Activated CD8-positive, alpha-beta memory T cell treated with anti-CD3 and anti-CD28 coated beads, Interleukin-2, amount 10 ng/mL, durations not matched to agents 7 days and 5 days (primary cell): ENCODE results near the gene PPP1R15B. TPM values are rescaled to one million over a fixed set of nuclear protein-coding genes. Genes with fewer than 3 reads are reported as not detected.
A peak's percentile ranks its signal among the peaks of the same experiment; 100 is the strongest.

ENCODE experiments used
- ATAC-seq: fragments of 150-1000 bp; cut with Tn5 transposase; one replicate; pipeline ENCODE4 v1.10.0; 2021; ENCODE audit warnings: moderate library complexity
- CTCF ChIA-PET: fragments of 350-600 bp; sonication (Branson Sonifier 250); formaldehyde crosslinking; loops from one replicate; lab custom pipeline; 2021; ENCODE audit warnings: antibody characterized with exemption; lab: Charles Lee
- DNase-seq: peaks from one replicate; pipeline ENCODE4 v3.0.0-alpha.2; 2020
- H3K27ac Mint-ChIP-seq: one replicate; pipeline ENCODE4 v1.8.0; 2021; ENCODE audit warnings: mild to moderate bottlenecking, mixed read lengths
- H3K27me3 Mint-ChIP-seq: one replicate; pipeline ENCODE4 v1.8.0; 2021; ENCODE audit warnings: mixed read lengths
- H3K36me3 Mint-ChIP-seq: one replicate; pipeline ENCODE4 v1.8.0; 2021; ENCODE audit warnings: mild to moderate bottlenecking, mixed read lengths
- H3K4me1 Mint-ChIP-seq: one replicate; pipeline ENCODE4 v1.8.0; 2021; ENCODE audit warnings: mixed read lengths
- H3K4me3 Mint-ChIP-seq: one replicate; pipeline ENCODE4 v1.8.0; 2021; ENCODE audit warnings: mild to moderate bottlenecking, moderate library complexity, mixed read lengths
- H3K9me3 Mint-ChIP-seq: one replicate; pipeline ENCODE4 v1.8.0; 2022; ENCODE audit warnings: low read depth, mixed read lengths
- total RNA-seq, 2 experiments: library from RNA; stranded (reverse); gene quantifications; one replicate each; pipeline ENCODE4 v1.2.3, GENCODE V29; 2021

The PPP1R15B gene
- total RNA-seq, 2 experiments from 2014 or later = 75.5 to 81.7 TPM

- CTCF ChIA-PET = interaction anchor here (1.5 to 27.6 kb wide), 4 partner anchors 8 to 367 kb away, joined by 3 to 918 read pairs (median 92); partner anchors contain the start of gene PIK3C2B
- Mint-ChIP-seq H3K4me3 (no peak overlapping the region), H3K9me3 (no peaks in the 10 kb centered on the region), H3K36me3 (peaks cover 12% of the 10 kb centered on the region), H3K27ac (no peak overlapping the region), H3K27me3 (no peaks in the 10 kb centered on the region), H3K4me1 (peaks cover 14% of the 10 kb centered on the region)
- no peak for DNase-seq
- no peak for ATAC-seq
These were observed 28.2 kb upstream of the PPP1R15B start for GRCh38 chr1:204439621-204440375.

DNA sequence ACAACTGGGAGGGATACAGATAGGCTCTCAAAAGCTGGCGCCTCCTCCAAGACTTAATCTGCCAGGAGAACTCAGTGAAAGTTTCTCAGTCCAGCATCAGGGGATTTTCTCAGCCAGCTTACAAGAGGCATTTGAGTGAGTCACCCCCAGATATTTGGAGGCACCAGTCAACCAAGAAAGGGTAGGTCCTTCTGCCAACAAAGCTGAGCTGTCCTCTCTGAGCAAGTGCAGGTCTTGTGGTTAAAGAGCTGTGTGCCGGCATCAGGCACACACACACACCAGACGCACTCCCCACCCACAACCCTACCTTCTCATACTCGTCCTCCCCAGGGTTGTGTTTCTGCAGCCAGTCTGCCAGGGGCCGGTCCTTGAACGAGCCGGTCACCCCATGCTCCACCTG, 27.0 kb upstream of the PPP1R15B start:
- CTCF ChIA-PET = interaction anchor here (1.1 to 27.6 kb wide), 7 partner anchors 8 to 61 kb away, joined by 3 to 918 read pairs (median 5); partner anchors contain the start of gene PIK3C2B
- DNase-seq = no peak
- Mint-ChIP-seq H3K4me1 (peaks cover 6% of the 10 kb centered on the region), H3K36me3 (peaks cover 9% of the 10 kb centered on the region), H3K9me3 (no peaks in the 10 kb centered on the region), H3K27me3 (no peaks in the 10 kb centered on the region), H3K27ac (no peak overlapping the region), H3K4me3 (no peak overlapping the region)
- peak; percentile 36 for ATAC-seq

GRCh38 chr1:204437796-204438570, 26.4 kb upstream of the PPP1R15B start:
- DNase-seq (no peak), ATAC-seq (no peak)
- no peaks in the 10 kb centered on the region for H3K9me3 Mint-ChIP-seq
- CTCF ChIA-PET = interaction anchor here (1.1 to 27.6 kb wide), 7 partner anchors 9 to 369 kb away, joined by 3 to 918 read pairs (median 5); partner anchors contain the start of gene PIK3C2B
- no peak overlapping the region for H3K27ac Mint-ChIP-seq
- H3K27me3 Mint-ChIP-seq = no peaks in the 10 kb centered on the region
- no peak overlapping the region for H3K4me3 Mint-ChIP-seq
- peaks cover 5% of the 10 kb centered on the region for H3K4me1 Mint-ChIP-seq
- peaks cover 10% of the 10 kb centered on the region for H3K36me3 Mint-ChIP-seq

GRCh38 chr1:204435872-204436271, 24.3 kb upstream of the PPP1R15B start:
- CTCF ChIA-PET = interaction anchor here (1.0 to 27.6 kb wide), 3 partner anchors 12 to 64 kb away, joined by 3 to 918 read pairs (median 174); partner anchors contain the start of gene PIK3C2B
- ATAC-seq (no peak), DNase-seq (no peak)
- H3K27me3 Mint-ChIP-seq = no peaks in the 10 kb centered on the region
- H3K9me3 Mint-ChIP-seq = no peaks in the 10 kb centered on the region
- peaks cover 15% of the 10 kb centered on the region for H3K36me3 Mint-ChIP-seq
- no peak overlapping the region for H3K4me3 Mint-ChIP-seq
- peaks cover 5% of the 10 kb centered on the region for H3K4me1 Mint-ChIP-seq
- H3K27ac Mint-ChIP-seq = no peak overlapping the region

GRCh38 chr1:204435381-204435831, 23.8 kb upstream of the PPP1R15B start:
- Mint-ChIP-seq H3K9me3 (no peaks in the 10 kb centered on the region), H3K36me3 (peaks cover 15% of the 10 kb centered on the region), H3K27me3 (no peaks in the 10 kb centered on the region), H3K4me3 (no peak overlapping the region), H3K27ac (no peak overlapping the region), H3K4me1 (peaks cover 5% of the 10 kb centered on the region)
- ATAC-seq (no peak), DNase-seq (no peak)
- CTCF ChIA-PET = interaction anchor here (16.1 to 27.6 kb wide), 2 partner anchors 13 to 64 kb away, joined by 174 to 918 read pairs; partner anchors contain the start of gene PIK3C2B

DNA sequence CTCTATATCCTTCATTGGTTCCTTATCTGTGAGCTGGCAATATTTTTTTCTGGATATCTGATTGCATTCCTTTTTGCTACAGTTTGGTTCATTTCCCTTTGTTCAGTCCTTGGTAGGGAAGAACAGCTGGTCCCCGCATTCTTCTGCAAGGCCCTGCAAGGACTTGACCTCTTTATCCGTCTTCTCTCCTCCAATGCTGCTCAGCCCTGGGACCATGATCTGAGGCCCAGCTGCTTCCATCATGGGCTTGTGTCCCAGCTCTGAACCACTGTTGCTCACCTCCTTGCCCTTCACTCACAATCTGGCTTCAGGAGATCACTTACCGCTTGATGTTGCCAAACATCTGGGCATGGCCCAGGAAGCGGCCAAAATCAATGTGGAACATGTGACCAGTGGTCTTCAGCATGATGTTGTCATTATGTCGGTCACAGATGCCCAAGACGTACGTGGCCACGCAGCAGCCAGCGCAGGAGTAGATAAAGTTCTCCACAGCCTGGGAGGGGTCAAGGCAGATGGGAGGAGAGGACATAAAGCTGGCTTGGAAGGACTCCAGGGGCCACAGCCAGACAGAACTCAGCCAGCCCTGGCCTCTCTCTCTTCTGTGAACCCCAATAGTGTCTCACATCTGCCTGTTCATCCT, 22.6 kb upstream of the PPP1R15B start:
- no peak overlapping the region for H3K4me3 Mint-ChIP-seq
- H3K27ac Mint-ChIP-seq = no peak overlapping the region
- DNase-seq = no peak
- CTCF ChIA-PET = interaction anchor here (0.9 to 27.6 kb wide), 3 partner anchors 14 to 80 kb away, joined by 4 to 918 read pairs (median 174); partner anchors contain the start of gene PIK3C2B
- H3K9me3 Mint-ChIP-seq = no peaks in the 10 kb centered on the region
- no peaks in the 10 kb centered on the region for H3K27me3 Mint-ChIP-seq
- ATAC-seq = no peak
- H3K4me1 Mint-ChIP-seq = peaks cover 3% of the 10 kb centered on the region
- peaks cover 13% of the 10 kb centered on the region for H3K36me3 Mint-ChIP-seq

- Mint-ChIP-seq H3K4me3 (no peak overlapping the region), H3K27ac (no peak overlapping the region), H3K36me3 (peaks cover 13% of the 10 kb centered on the region), H3K9me3 (no peaks in the 10 kb centered on the region), H3K27me3 (no peaks in the 10 kb centered on the region), H3K4me1 (no peaks in the 10 kb centered on the region)
- no peak for DNase-seq
- CTCF ChIA-PET = interaction anchor here (0.8 to 27.6 kb wide), 10 partner anchors 11 to 374 kb away, joined by 3 to 918 read pairs (median 12); partner anchors contain the start of gene PIK3C2B
- ATAC-seq = no peak
These were observed 21.1 kb upstream of the PPP1R15B start for GRCh38 chr1:204432708-204433107.

DNA sequence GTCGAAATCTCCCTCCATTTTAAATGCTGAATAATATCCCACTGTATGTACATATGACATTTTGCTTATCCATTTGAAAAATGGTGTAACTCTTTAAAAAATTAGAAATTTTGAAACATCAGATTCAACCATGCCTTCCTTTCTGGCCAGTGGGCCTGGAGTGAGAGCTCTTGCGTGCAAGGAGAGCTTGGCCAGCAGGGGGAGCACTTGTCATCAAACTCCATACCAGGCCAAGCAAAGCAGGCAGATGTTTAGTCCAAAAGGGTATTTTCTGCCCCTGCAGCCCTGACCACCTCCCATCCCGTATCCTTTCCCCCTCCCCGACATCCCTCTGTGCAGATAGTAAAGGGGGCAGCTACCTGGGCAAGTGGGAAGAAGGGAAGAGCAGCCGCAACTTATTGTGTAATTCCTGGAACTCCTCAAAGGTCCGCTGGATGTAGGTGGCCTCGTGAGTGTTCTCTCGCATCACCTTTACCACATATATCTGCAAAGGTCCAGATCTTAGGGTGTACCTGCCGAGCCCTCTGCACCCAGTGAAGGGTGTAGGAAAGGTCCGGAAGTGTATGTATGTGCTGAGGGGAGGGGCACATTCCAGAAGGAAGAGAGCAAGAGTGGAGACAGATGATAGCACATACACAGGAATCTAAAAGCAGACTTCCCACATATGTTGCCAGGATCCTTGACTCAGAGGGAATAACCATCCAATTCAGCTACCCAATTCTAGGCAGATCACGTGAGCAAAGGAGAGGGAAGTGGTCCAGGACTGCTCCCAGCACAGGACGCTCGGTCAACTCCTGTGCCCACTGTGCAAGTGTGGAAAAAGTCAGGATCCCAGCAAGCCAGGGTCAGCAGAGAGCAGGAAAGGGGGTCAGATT, 19.9 kb upstream of the PPP1R15B start:
- Mint-ChIP-seq H3K9me3 (no peaks in the 10 kb centered on the region), H3K4me3 (no peak overlapping the region), H3K4me1 (no peaks in the 10 kb centered on the region), H3K27ac (peak overlapping the region; percentile 20), H3K36me3 (peaks cover 14% of the 10 kb centered on the region), H3K27me3 (no peaks in the 10 kb centered on the region)
- DNase-seq (peak; percentile 85), ATAC-seq (peak; percentile 88)
- CTCF ChIA-PET = interaction anchor here (0.8 to 27.6 kb wide), 36 partner anchors 8 to 666 kb away, joined by 3 to 918 read pairs (median 5); partner anchors contain the start of genes LAX1, MDM4, PIK3C2B and REN

DNA sequence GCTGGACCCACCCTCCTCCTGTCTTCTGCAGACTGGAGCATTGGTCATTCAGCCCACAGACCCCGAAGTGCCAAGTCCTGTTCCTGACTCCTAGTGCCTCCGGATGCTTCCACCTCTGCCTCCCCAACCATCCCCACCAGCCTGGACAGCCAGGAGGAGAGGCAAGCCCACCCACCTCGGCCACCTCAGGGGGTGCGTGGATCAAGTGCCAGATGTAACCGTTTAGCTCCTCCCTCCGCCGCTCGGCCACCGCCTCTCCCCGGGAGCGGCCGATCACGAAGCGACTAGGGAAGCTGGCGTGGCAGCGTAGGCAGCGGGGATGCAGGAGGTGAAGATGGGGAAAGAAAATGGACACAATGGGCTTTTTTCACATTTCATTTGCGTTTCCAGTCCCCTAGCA, 18.1 kb upstream of the PPP1R15B start:
- Mint-ChIP-seq H3K27ac (no peak overlapping the region), H3K36me3 (peaks cover 20% of the 10 kb centered on the region), H3K27me3 (no peaks in the 10 kb centered on the region), H3K9me3 (no peaks in the 10 kb centered on the region), H3K4me1 (no peaks in the 10 kb centered on the region), H3K4me3 (no peak overlapping the region)
- DNase-seq (no peak), ATAC-seq (no peak)
- CTCF ChIA-PET = interaction anchor here (1.1 to 27.6 kb wide), 6 partner anchors 8 to 377 kb away, joined by 4 to 918 read pairs (median 19); partner anchors contain the start of gene PIK3C2B

- no peak overlapping the region for H3K27ac Mint-ChIP-seq
- H3K27me3 Mint-ChIP-seq = no peaks in the 10 kb centered on the region
These were observed 15.5 kb upstream of the PPP1R15B start for GRCh38 chr1:204426971-204427701.

DNA sequence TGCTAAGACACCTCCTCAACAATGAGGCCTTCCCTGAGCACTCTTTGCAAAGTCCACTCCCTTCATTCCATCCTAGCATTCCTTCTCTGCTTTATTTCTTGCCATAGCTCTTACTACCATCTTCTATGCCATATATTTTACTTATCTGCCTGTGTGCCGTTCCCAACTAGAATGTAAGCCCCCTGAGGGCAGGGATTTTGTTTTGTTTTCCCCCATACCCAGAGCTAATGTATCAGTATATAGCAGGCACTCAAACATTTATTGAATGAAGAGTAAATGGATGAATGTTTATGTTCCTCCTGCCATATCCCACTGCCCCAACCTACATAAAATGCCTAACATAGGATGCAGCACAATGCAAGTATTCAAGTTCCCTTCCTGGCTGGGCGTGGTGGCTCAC, 14.9 kb upstream of the PPP1R15B start:
- H3K27ac Mint-ChIP-seq = no peak overlapping the region
- H3K4me1 Mint-ChIP-seq = no peaks in the 10 kb centered on the region
- H3K4me3 Mint-ChIP-seq = no peak overlapping the region
- no peaks in the 10 kb centered on the region for H3K27me3 Mint-ChIP-seq
- no peaks in the 10 kb centered on the region for H3K9me3 Mint-ChIP-seq
- ATAC-seq = no peak
- CTCF ChIA-PET = interaction anchor here (16.1 to 27.6 kb wide), 2 partner anchors 21 to 73 kb away, joined by 174 to 918 read pairs; partner anchors contain the start of gene PIK3C2B
- peaks cover 14% of the 10 kb centered on the region for H3K36me3 Mint-ChIP-seq
- DNase-seq = no peak

More at GRCh38 chr1:204426971-204427701, 15.5 kb upstream of the PPP1R15B start:
- no peak for ATAC-seq
- H3K9me3 Mint-ChIP-seq = no peaks in the 10 kb centered on the region
- DNase-seq = no peak
- no peak overlapping the region for H3K4me3 Mint-ChIP-seq
- CTCF ChIA-PET = interaction anchor here (1.0 to 27.6 kb wide), 3 partner anchors 21 to 380 kb away, joined by 3 to 918 read pairs (median 174); partner anchors contain the start of gene PIK3C2B
- H3K36me3 Mint-ChIP-seq = peaks cover 17% of the 10 kb centered on the region
- no peaks in the 10 kb centered on the region for H3K4me1 Mint-ChIP-seq
